Fibroblast of villous mesenchyme (primary cell): ENCODE results near the gene KCNMA1. TPM values are rescaled to one million over a fixed set of nuclear protein-coding genes. Genes with fewer than 3 reads are reported as not detected.

Source experiments
- DNase-seq: peaks from one replicate; pipeline ENCODE4 v3.0.0-alpha.2; 2010; ENCODE audit warnings: low read depth
- H3K4me3 ChIP-seq: 2 replicates; pipeline ENCODE4 v1.5.1; 2011; ENCODE audit warnings: low read depth, mild to moderate bottlenecking, low read length
- total RNA-seq: library from RNA; depleted of rRNA; stranded (reverse); fragments of >200 nt; gene quantifications from 2 replicates; pipeline ENCODE4 v1.2.3, GENCODE V29; 2012
- TF ChIP-seq, protein P1 (sequence below): IDR thresholded peaks from 2 replicates; pipeline ENCODE4 v1.5.1; 2012; ENCODE audit warnings: low read depth, mild to moderate bottlenecking, low read length; ENCODE audit not compliant: insufficient read depth

The KCNMA1 gene
- total RNA-seq, 1 donor = 36.7 TPM

DNA sequence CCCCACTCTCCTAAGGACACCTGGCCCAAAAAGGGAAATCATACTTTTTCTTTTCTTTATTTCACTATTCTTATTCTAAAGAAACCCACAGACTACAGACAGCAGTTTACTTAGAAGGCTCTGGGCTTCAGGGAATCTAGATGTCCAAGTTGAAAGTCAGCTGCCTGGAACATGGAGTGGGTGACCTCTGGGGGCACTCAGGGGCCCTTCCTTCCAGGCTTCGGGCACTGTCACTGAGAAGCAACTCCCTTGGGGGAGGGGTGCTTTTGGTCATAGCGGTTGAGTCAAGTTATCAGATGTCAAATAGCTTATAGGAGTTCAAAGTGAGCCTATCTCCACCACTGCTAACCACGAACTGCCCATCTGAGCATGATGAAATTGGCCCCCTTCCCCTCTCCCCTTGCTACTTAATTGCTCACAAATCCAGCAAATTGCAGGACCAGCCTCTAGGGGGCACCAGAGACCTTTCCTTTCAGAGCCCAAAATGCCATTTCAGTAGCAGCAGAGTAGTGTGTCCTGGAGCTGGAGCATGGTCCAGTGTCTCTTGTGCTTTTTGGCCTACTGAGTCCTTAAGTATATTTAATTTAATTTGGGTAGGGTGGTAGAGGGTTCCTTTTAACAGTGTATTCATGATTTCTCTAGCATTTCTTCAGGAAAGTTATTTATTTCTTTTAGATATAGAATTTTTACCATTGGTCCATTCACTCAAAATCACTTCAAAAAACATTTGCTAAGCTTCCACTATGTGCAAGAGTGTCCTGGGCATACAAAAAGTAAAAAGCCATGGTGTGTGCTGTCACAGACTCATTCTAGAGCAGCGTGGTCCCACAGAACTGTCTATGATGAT is 463.8 kb downstream of the KCNMA1 start:
- TF ChIP-seq, protein P1, sequence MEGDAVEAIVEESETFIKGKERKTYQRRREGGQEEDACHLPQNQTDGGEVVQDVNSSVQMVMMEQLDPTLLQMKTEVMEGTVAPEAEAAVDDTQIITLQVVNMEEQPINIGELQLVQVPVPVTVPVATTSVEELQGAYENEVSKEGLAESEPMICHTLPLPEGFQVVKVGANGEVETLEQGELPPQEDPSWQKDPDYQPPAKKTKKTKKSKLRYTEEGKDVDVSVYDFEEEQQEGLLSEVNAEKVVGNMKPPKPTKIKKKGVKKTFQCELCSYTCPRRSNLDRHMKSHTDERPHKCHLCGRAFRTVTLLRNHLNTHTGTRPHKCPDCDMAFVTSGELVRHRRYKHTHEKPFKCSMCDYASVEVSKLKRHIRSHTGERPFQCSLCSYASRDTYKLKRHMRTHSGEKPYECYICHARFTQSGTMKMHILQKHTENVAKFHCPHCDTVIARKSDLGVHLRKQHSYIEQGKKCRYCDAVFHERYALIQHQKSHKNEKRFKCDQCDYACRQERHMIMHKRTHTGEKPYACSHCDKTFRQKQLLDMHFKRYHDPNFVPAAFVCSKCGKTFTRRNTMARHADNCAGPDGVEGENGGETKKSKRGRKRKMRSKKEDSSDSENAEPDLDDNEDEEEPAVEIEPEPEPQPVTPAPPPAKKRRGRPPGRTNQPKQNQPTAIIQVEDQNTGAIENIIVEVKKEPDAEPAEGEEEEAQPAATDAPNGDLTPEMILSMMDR = peak; percentile 92
- peak; percentile 85 for DNase-seq
- H3K4me3 ChIP-seq = no peak overlapping the region

DNA sequence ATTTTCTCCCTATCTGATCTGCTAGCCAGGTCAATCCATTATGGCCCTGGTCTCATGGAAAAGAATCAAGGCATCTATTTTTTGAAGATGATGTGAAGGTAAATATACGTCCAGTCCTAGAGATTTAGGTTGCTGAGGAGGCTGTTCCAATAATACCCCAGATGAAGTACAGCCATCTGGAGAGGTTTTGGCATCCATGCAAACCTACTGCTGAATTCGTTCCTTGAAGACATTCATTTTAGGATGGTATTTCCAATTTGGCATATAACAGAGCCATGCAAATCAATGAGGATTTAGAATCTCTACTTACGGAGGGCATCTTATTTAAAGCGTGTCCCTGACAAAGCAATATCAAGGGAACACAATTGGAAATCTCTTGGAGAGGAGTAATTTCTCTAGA is 465.5 kb downstream of the KCNMA1 start:
- TF ChIP-seq, protein P1 = no peak
- no peak overlapping the region for H3K4me3 ChIP-seq
- DNase-seq = no peak

DNA sequence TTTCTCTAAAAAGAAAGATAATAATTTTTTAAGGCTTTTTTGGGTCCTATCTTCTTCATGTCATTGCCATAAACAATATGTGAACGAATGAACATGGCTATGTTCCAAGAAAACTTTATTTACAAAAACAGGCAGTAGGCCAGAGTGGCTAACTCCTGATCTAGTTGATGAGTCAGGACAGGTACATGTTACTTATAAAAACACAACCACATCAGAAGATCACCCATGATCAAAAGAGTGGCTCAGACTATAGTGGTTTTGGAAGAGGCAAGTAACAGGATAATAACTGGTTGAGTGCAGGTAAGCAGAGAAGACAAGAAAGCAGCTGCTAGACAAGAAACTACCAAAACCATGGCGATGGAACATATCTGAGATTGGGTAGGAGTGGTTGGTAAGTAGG is 468.7 kb downstream of the KCNMA1 start:
- TF ChIP-seq, protein P1 = no peak
- no peak for DNase-seq

DNA sequence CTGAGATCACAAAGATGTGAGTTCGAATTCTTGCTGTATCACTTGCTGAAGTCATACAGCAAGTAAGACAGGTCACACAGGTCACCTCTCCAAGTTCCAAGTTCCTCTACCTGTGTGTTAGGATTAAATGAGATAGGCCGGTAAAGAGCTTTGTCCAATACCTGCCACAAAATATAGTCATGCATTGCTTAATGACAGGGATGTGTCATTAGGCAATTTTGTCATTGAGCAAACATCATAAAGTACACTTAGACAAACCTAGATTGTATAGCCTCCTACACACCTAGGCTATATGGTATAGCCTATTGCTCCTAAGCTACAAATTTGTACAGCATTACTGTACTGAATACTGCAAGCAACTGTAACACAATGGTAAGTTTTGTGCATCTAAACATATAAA is 469.4 kb downstream of the KCNMA1 start:
- TF ChIP-seq, protein P1 = no peak
- H3K4me3 ChIP-seq = no peak overlapping the region
- DNase-seq = no peak

More for the DNA sequence above, 468.7 kb downstream of the KCNMA1 start:
- no peak overlapping the region for H3K4me3 ChIP-seq

DNA sequence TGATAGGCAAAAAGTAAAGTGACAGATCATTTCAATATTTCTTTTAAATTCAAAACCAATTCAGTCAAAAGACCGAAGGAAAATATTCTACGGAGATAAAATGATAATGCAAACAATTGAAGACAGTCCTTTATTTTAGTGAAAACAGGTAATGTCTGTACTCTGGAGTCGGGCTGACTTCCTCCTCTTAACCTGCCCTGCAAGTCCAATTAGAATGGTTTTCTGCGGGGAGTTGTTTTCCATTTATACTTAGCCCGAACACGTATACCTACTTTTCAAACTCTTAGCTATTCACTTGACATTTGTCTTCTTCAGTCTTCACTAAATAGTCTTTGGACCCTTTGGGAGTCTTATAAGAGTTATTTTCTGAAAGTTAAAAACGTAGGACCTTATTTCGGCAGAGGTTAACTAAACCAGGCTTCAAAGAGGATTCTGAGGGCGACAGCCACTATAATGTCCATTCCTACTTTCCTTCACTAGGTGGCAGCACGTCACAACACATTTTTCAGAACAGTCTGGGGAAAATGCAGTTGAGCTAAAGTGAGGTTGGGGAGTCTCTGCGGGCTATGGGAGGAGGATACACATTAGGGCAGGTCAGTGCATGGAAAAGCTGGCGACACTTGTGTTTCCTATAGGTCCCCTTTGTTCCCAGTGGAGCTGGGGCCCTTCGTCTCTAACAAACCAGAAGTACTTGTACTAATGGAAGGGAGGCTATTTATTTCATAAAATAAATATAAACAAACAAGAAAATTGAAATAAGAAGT is 472.0 kb downstream of the KCNMA1 start:
- no peak overlapping the region for H3K4me3 ChIP-seq

DNA sequence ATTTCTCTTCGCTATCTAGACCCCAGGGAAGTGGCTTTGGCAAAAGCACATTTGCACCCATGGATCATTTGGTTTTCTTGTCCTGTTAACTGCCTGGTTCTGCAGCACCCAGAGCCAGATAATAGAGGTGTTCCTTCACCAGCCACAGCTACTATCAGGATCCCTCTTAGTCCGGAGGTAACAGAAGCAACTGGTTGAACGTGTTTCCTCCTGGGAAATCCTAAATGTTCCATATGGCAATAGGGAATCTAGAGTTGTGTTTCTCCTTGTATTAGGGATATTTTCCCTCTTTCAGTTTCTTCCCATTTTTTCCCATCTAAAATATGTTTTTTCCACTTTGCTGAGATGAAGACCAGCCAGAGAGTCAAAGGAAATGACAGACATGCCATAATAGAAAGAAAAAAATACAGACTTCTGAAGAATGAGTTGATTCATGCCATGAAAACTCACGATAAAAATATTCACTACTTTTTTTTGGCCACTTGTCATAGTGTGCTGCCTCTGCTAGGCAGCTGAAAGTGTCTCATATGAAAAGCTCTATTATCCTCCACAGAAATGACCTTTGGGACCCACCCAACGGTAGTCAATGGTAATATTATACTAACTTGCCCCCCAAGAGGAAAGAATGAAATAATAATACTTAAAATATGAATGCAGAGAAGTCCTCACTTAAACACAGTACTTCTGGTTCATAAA is 472.8 kb downstream of the KCNMA1 start:
- no peak for DNase-seq
- TF ChIP-seq, protein P1 = no peak
- no peak overlapping the region for H3K4me3 ChIP-seq

More for the DNA sequence above, 472.0 kb downstream of the KCNMA1 start:
- TF ChIP-seq, protein P1 = peak; percentile 84
- peak; percentile 73 for DNase-seq
